ENCODE data around the gene TMEM53.

Gene TMEM53

DNA sequence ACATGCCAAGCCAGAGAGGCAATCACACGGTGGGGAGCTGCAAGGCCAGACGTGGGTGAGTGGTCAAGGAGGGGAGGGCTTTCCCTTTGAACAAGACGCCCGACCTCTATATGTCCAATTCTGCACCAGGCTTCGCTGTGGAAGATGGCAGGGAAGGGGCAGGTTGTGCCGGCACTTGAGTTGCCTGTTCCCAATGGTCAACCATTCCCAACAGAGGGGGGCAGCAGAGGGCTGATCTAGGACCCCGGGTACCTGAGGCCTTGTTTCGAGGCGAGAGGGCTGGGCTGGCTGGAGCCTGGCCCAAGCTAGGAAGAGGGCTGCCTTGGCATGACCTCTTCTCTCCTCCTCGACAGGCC is 64.9 kb downstream of the TMEM53 start:
- H3K27me3 ChIP-seq (replicated peaks; ENCODE audit: insufficient read depth, low read length): peaks cover 10% of the 10 kb centered on the region; the same call in 1 of the 2 replicates
- no peak overlapping the region for H3K4me3 ChIP-seq (ENCODE audit: low read length)
- H3K79me2 ChIP-seq (ENCODE audit: low read length): no peaks in the 10 kb centered on the region
- no peak overlapping the region for H2AFZ ChIP-seq (ENCODE audit: low read length)
- TF ChIP-seq, protein P1, sequence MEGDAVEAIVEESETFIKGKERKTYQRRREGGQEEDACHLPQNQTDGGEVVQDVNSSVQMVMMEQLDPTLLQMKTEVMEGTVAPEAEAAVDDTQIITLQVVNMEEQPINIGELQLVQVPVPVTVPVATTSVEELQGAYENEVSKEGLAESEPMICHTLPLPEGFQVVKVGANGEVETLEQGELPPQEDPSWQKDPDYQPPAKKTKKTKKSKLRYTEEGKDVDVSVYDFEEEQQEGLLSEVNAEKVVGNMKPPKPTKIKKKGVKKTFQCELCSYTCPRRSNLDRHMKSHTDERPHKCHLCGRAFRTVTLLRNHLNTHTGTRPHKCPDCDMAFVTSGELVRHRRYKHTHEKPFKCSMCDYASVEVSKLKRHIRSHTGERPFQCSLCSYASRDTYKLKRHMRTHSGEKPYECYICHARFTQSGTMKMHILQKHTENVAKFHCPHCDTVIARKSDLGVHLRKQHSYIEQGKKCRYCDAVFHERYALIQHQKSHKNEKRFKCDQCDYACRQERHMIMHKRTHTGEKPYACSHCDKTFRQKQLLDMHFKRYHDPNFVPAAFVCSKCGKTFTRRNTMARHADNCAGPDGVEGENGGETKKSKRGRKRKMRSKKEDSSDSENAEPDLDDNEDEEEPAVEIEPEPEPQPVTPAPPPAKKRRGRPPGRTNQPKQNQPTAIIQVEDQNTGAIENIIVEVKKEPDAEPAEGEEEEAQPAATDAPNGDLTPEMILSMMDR (IDR thresholded peaks at IDR 0.05; ENCODE audit: low read length): peak; percentile 39
- TF ChIP-seq EZH2 (optimal IDR thresholded peaks at IDR 0.05; ENCODE audit: low read depth, low read length): no peak
- no peaks in the 10 kb centered on the region for H3K36me3 ChIP-seq (replicated peaks; ENCODE audit: insufficient read depth, low read length)
- H3F3A ChIP-seq (ENCODE audit: insufficient read depth, low read length): no peaks in the 10 kb centered on the region
- no peak overlapping the region for H3K4me2 ChIP-seq (ENCODE audit: low read depth, low read length)
- H3K9me2 ChIP-seq (replicated peaks; ENCODE audit: insufficient read depth, low read length): no peaks in the 10 kb centered on the region
- no peaks in the 10 kb centered on the region for H4K20me1 ChIP-seq (ENCODE audit: insufficient read depth, low read length)
- no peaks in the 10 kb centered on the region for H3K9me3 ChIP-seq (replicated peaks; ENCODE audit: insufficient read depth, low read length)
- no peak overlapping the region for H3K27ac ChIP-seq (ENCODE audit: low read length)
- H3K9ac ChIP-seq (ENCODE audit: low read length): no peak overlapping the region
- no peaks in the 10 kb centered on the region for H3K4me1 ChIP-seq (ENCODE audit: low read length)
- DNase-seq: no peak

DNA sequence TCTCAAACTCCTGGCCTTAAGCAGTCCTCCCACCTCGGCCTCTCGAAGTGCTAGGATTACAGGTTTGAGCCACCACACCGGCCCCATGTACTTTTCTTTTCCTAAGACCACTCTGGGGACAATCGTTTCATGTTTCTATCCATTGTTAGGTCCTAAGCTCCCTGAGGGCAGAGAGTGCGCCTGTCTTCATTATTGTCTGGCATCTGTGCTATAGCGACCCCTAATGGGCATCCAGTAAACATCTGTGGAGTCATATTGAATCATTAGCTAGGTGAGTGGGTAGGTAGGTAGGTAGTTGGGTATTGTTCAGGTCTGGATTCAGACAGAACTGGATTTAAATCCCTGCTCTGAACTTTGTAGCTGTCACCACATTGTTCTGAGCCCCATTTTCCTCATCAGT is 66.1 kb downstream of the TMEM53 start:
- TF ChIP-seq, protein P1 (IDR thresholded peaks at IDR 0.05; ENCODE audit: low read length): peak; percentile 45
- TF ChIP-seq EZH2 (optimal IDR thresholded peaks at IDR 0.05; ENCODE audit: low read depth, low read length): no peak
- Histone ChIP-seq H3K9me3 (replicated peaks; ENCODE audit: insufficient read depth, low read length) (no peaks in the 10 kb centered on the region), H3K36me3 (replicated peaks; ENCODE audit: insufficient read depth, low read length) (no peaks in the 10 kb centered on the region), H4K20me1 (ENCODE audit: insufficient read depth, low read length) (no peaks in the 10 kb centered on the region), H3K79me2 (ENCODE audit: low read length) (no peaks in the 10 kb centered on the region), H3K9me2 (replicated peaks; ENCODE audit: insufficient read depth, low read length) (no peaks in the 10 kb centered on the region), H3K27ac (ENCODE audit: low read length) (no peak overlapping the region), H2AFZ (ENCODE audit: low read length) (no peak overlapping the region), H3K4me2 (ENCODE audit: low read depth, low read length) (no peak overlapping the region), H3K27me3 (replicated peaks; ENCODE audit: insufficient read depth, low read length) (peaks cover 17% of the 10 kb centered on the region; the same call in 1 of the 2 replicates), H3K9ac (ENCODE audit: low read length) (no peak overlapping the region), H3F3A (ENCODE audit: insufficient read depth, low read length) (no peaks in the 10 kb centered on the region), H3K4me3 (ENCODE audit: low read length) (no peak overlapping the region), H3K4me1 (ENCODE audit: low read length) (no peaks in the 10 kb centered on the region)
- DNase-seq: no peak

- Histone ChIP-seq H3K4me1 (ENCODE audit: low read length) (no peaks in the 10 kb centered on the region), H4K20me1 (ENCODE audit: insufficient read depth, low read length) (no peaks in the 10 kb centered on the region), H2AFZ (ENCODE audit: low read length) (no peak overlapping the region), H3K9me3 (replicated peaks; ENCODE audit: insufficient read depth, low read length) (no peaks in the 10 kb centered on the region), H3K4me2 (ENCODE audit: low read depth, low read length) (no peak overlapping the region), H3K27ac (ENCODE audit: low read length) (no peak overlapping the region), H3K9ac (ENCODE audit: low read length) (no peak overlapping the region), H3K36me3 (replicated peaks; ENCODE audit: insufficient read depth, low read length) (no peaks in the 10 kb centered on the region), H3K27me3 (replicated peaks; ENCODE audit: insufficient read depth, low read length) (peaks cover 28% of the 10 kb centered on the region), H3F3A (ENCODE audit: insufficient read depth, low read length) (no peaks in the 10 kb centered on the region), H3K79me2 (ENCODE audit: low read length) (no peaks in the 10 kb centered on the region), H3K9me2 (replicated peaks; ENCODE audit: insufficient read depth, low read length) (no peaks in the 10 kb centered on the region), H3K4me3 (ENCODE audit: low read length) (no peak overlapping the region)
- TF ChIP-seq, protein P1 (IDR thresholded peaks at IDR 0.05; ENCODE audit: low read length): no peak
- no peak for DNase-seq
Observed at GRCh38 chr1:44606701-44607281, 67.5 kb downstream of the TMEM53 start.

All from MM.1S (cell line).